Upper lobe of left lung (tissue), 6 donors: ENCODE measurements around the gene DSE. TPM values are rescaled to one million over a fixed set of nuclear protein-coding genes. Genes with fewer than 3 reads are reported as not detected.

ENCODE experiments used
- ATAC-seq, 2 donors: fragments of 200-7000 bp; cut with Tn5 transposase; one replicate each; pipeline ENCODE4 v1.9.1; 2022; ENCODE audit warnings: mild to moderate bottlenecking in 2 of 2, moderate library complexity in 2 of 2; ENCODE audit not compliant: low FRiP score in 2 of 2
- DNase-seq, 2 donors: peaks; one replicate each; pipeline ENCODE4 v3.0.0-alpha.2; 2019 to 2020
- H3K27ac ChIP-seq, 4 donors: fragments of 200-600 bp; sonication (generic); one replicate each; pipeline ENCODE4 v1.5.1; 2016 to 2019
- H3K27me3 ChIP-seq, 4 donors: fragments of 200-600 bp; sonication (generic); one replicate each; pipeline ENCODE4 v1.5.1; 2017 to 2019
- H3K36me3 ChIP-seq, 4 donors: fragments of 200-600 bp; sonication (generic); one replicate each; pipeline ENCODE4 v1.5.1; 2016 to 2019
- H3K4me1 ChIP-seq, 4 donors: fragments of 200-600 bp; sonication (generic); one replicate each; pipeline ENCODE4 v1.5.1; 2018 to 2019
- H3K4me3 ChIP-seq, 4 donors: fragments of 200-600 bp; sonication (generic); one replicate each; pipeline ENCODE4 v1.5.1; 2017 to 2019; ENCODE audit warnings: mild to moderate bottlenecking in 2 of 4, moderate library complexity in 1 of 4
- H3K9me3 ChIP-seq, 4 donors: fragments of 200-600 bp; sonication (generic); one replicate each; pipeline ENCODE4 v1.5.1; 2018 to 2019
- EP300 ChIP-seq, 4 donors: sonication (generic); formaldehyde crosslinking; IDR thresholded peaks; one replicate each; pipeline ENCODE4 v1.5.1; 2017; ENCODE audit warnings: antibody characterized with exemption in 4 of 4, control low read depth in 2 of 4
- POLR2A ChIP-seq, 4 donors: fragments of 450-650 bp; IDR thresholded peaks; one replicate each; pipeline ENCODE4 v1.5.1; 2016 to 2017; ENCODE audit warnings: antibody characterized with exemption in 4 of 4, mild to moderate bottlenecking in 2 of 4
- POLR2AphosphoS5 ChIP-seq, 2 donors: sonication (generic); formaldehyde crosslinking; IDR thresholded peaks; one replicate each; pipeline ENCODE4 v1.5.1; 2017; ENCODE audit warnings: antibody characterized with exemption in 2 of 2
- WGBS, 2 donors: methylation state at CpG; one replicate each; pipeline ENCODE4 v1.1.5; 2017 to 2018; 5-methylcytosine and 5-hydroxymethylcytosine counted together
- total RNA-seq, 6 donors: library from RNA; depleted of rRNA in 4 of 6; stranded (reverse); fragments of >200 nt in 4 of 6; gene quantifications; one replicate each; pipeline versions ENCODE4 v1.1.0 to v1.2.1, GENCODE V29; 2016 to 2021
- TF ChIP-seq, protein P1 (sequence below), 6 experiments: fragments of 450-650 bp in 4 of 6; fragments of 200-600 bp in 2 of 6; sonication (generic) in 2 of 6; IDR thresholded peaks; one replicate each; pipeline ENCODE4 v1.5.1; 2016 to 2019; ENCODE audit warnings: antibody characterized with exemption in 6 of 6
- donor health status: DM: no; HTN: no; CAD: no; lungs with moderate emphysema.
- donor health status: DM: no; HTN: yes; CAD: no; lungs with severe emphysema.

Gene DSE
- total RNA-seq, 6 donors from 2014 or later = 20.1 to 68.1 (median 40.6) TPM

- no peak for DNase-seq
- TF ChIP-seq EP300 (IDR thresholded peaks at IDR 0.05) (no peak), POLR2AphosphoS5 (IDR thresholded peaks at IDR 0.05) (no peak), POLR2A (IDR thresholded peaks at IDR 0.05) (no peak)
- TF ChIP-seq, protein P1, sequence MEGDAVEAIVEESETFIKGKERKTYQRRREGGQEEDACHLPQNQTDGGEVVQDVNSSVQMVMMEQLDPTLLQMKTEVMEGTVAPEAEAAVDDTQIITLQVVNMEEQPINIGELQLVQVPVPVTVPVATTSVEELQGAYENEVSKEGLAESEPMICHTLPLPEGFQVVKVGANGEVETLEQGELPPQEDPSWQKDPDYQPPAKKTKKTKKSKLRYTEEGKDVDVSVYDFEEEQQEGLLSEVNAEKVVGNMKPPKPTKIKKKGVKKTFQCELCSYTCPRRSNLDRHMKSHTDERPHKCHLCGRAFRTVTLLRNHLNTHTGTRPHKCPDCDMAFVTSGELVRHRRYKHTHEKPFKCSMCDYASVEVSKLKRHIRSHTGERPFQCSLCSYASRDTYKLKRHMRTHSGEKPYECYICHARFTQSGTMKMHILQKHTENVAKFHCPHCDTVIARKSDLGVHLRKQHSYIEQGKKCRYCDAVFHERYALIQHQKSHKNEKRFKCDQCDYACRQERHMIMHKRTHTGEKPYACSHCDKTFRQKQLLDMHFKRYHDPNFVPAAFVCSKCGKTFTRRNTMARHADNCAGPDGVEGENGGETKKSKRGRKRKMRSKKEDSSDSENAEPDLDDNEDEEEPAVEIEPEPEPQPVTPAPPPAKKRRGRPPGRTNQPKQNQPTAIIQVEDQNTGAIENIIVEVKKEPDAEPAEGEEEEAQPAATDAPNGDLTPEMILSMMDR (IDR thresholded peaks at IDR 0.05) = no peak
Observed at GRCh38 chr6:116371918-116372209, 1.1 kb downstream of the DSE start.

GRCh38 chr6:116373300-116373699 is 2.6 kb downstream of the DSE start:
- Histone ChIP-seq H3K27me3 (no peaks in the 10 kb centered on the region), H3K4me3 (no peak overlapping the region), H3K4me1 (peaks cover 6 to 27% (median 13%) of the 10 kb centered on the region in 4 donors), H3K27ac (no peak overlapping the region), H3K9me3 (no peaks in the 10 kb centered on the region), H3K36me3 (no peaks in the 10 kb centered on the region)
- DNase-seq (no peak), ATAC-seq (no peak)
- WGBS, 2 donors = 90 to 94% methylated on average over 6 of the region's 6 CpGs
- TF ChIP-seq EP300 (IDR thresholded peaks at IDR 0.05) = no peak
- TF ChIP-seq, protein P1 (IDR thresholded peaks at IDR 0.05) = no peak

More at GRCh38 chr6:116371918-116372209, 1.1 kb downstream of the DSE start:
- peak overlapping the region; percentile 56 to 78 (median 69) for H3K4me3 ChIP-seq
- peak overlapping the region; percentile 88 to 95 (median 90) for H3K27ac ChIP-seq
- peaks cover 6 to 27% (median 13%) of the 10 kb centered on the region in 4 donors for H3K4me1 ChIP-seq
- no peaks in the 10 kb centered on the region for H3K27me3 ChIP-seq
- no peaks in the 10 kb centered on the region for H3K9me3 ChIP-seq
- no peak for ATAC-seq
- 37 to 44% methylated on average over 8 of the region's 8 CpGs for WGBS, 2 donors
- no peaks in the 10 kb centered on the region for H3K36me3 ChIP-seq

GRCh38 chr6:116373940-116374339 is 3.2 kb downstream of the DSE start:
- no peaks in the 10 kb centered on the region for H3K9me3 ChIP-seq
- no peaks in the 10 kb centered on the region for H3K27me3 ChIP-seq
- H3K27ac ChIP-seq = no peak overlapping the region
- ATAC-seq = no peak
- H3K4me1 ChIP-seq = peaks cover 6 to 27% (median 13%) of the 10 kb centered on the region in 4 donors
- H3K36me3 ChIP-seq = no peaks in the 10 kb centered on the region
- no peak overlapping the region for H3K4me3 ChIP-seq
- WGBS, 2 donors = 68 to 72% methylated on average over 1 of the region's 1 CpG
- no peak for TF ChIP-seq POLR2A (IDR thresholded peaks at IDR 0.05)
- no peak for TF ChIP-seq POLR2AphosphoS5 (IDR thresholded peaks at IDR 0.05)
- TF ChIP-seq EP300 (IDR thresholded peaks at IDR 0.05) = no peak
- TF ChIP-seq, protein P1 (IDR thresholded peaks at IDR 0.05) = no peak
- DNase-seq = no peak

- H3K4me1 ChIP-seq = peaks cover 4 to 25% (median 11%) of the 10 kb centered on the region in 4 donors
- no peaks in the 10 kb centered on the region for H3K27me3 ChIP-seq
- 92% methylated on average over 5 of the region's 5 CpGs for WGBS, 2 donors
- H3K27ac ChIP-seq = no peak overlapping the region
- H3K4me3 ChIP-seq = no peak overlapping the region
- ATAC-seq (no peak), DNase-seq (no peak)
- no peaks in the 10 kb centered on the region for H3K9me3 ChIP-seq
- TF ChIP-seq, protein P1 (IDR thresholded peaks at IDR 0.05) = no peak
- TF ChIP-seq POLR2A (IDR thresholded peaks at IDR 0.05) (no peak), EP300 (IDR thresholded peaks at IDR 0.05) (no peak), POLR2AphosphoS5 (IDR thresholded peaks at IDR 0.05) (no peak)
- no peaks in the 10 kb centered on the region for H3K36me3 ChIP-seq
Observed at GRCh38 chr6:116374586-116374985, 3.8 kb downstream of the DSE start.

DNA sequence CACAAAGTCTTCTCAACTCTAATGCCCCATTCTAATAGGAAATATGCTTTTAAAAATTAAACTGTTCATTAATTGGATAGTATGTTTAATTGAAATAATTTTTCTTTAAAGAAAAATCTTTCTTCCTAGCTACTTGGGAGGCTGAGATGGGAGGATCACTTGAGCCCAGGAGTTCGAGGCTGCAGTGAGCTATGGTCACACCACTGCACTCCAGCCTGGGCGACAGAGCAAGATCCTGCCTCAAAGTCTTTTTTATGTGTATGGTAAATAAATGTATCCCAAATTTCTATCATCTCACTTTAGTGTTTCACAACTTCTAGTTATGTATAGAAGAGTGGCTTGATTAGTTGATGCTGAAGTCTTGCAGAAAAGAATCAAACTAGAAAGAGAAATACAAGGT is 4.5 kb downstream of the DSE start:
- TF ChIP-seq, protein P1 (IDR thresholded peaks at IDR 0.05) = no peak
- no peak for TF ChIP-seq POLR2AphosphoS5 (IDR thresholded peaks at IDR 0.05)
- Histone ChIP-seq H3K4me1 (peaks cover 2 to 20% (median 7%) of the 10 kb centered on the region in 4 donors), H3K4me3 (no peak overlapping the region), H3K9me3 (no peaks in the 10 kb centered on the region), H3K36me3 (no peaks in the 10 kb centered on the region), H3K27ac (no peak overlapping the region), H3K27me3 (no peaks in the 10 kb centered on the region)
- DNase-seq = no peak
- WGBS, 2 donors = 97 to 98% methylated on average over 2 of the region's 2 CpGs
- ATAC-seq = no peak
